Renal cortical epithelial cell (primary cell): ENCODE measurements around the gene MN1. TPM values are rescaled to one million over a fixed set of nuclear protein-coding genes. Genes with fewer than 3 reads are reported as not detected.
A peak's percentile ranks its signal among the peaks of the same experiment; 100 is the strongest.

Source experiments
- DNase-seq: peaks from one replicate; pipeline ENCODE4 v3.0.0-alpha.2; 2011; ENCODE audit warnings: low read depth
- total RNA-seq: library from RNA; depleted of rRNA; stranded (reverse); fragments of >200 nt; gene quantifications from 2 replicates; pipeline ENCODE4 v1.2.3, GENCODE V29; 2014

MN1 gene
- total RNA-seq, 1 donor from 2014 or later = 0.85 TPM

DNA sequence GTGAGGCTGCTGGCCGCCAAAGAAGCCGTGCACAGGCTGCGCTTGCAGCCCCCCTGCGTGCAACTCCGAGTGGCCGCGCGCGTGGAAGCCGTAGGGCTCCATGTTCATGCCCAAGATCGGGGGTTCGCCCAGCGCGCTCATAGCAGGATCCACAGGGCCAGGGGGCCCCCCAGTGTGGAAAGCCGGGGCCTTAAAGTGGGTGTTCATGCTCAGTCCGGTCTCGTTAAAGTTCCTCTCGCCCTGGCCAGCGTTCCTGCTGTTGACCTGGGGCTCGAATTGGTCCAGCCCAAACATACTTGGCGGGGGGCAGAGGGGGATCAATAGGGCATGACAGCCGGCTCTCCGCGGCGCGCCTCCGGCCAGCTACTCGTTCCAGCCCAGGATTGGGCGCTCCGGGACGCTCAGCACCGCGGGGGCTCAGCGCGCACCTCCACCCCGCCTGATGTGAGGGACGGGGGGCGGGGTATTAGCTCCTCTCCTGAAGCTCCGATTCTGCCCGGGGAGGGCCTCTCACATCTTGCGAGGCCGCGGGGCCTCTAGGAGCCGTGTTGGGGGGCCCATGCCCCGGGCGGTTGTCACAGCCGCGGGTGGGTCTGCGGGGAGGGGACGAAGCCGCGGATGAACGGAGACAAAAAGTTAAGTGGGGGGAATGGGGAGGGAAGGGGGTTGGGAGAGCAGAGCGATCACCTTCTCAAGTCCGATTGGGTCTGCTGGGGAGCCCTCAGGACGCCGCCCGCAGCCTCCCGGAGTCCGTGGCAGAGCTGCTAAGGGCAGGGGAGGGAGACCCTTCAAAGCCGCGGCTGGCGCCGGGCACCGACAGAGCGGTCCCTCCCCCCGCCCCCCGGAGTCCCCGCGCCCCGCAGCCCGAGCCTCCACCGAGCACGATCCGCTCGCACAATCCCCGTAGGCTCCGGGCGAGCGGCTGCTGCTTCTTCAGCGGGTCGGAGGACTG, 1.0 kb downstream of the MN1 start:
- no peak for DNase-seq

- DNase-seq = peak; percentile 7
These were observed 1.7 kb downstream of the MN1 start for GRCh38 chr22:27799827-27800249.

DNA sequence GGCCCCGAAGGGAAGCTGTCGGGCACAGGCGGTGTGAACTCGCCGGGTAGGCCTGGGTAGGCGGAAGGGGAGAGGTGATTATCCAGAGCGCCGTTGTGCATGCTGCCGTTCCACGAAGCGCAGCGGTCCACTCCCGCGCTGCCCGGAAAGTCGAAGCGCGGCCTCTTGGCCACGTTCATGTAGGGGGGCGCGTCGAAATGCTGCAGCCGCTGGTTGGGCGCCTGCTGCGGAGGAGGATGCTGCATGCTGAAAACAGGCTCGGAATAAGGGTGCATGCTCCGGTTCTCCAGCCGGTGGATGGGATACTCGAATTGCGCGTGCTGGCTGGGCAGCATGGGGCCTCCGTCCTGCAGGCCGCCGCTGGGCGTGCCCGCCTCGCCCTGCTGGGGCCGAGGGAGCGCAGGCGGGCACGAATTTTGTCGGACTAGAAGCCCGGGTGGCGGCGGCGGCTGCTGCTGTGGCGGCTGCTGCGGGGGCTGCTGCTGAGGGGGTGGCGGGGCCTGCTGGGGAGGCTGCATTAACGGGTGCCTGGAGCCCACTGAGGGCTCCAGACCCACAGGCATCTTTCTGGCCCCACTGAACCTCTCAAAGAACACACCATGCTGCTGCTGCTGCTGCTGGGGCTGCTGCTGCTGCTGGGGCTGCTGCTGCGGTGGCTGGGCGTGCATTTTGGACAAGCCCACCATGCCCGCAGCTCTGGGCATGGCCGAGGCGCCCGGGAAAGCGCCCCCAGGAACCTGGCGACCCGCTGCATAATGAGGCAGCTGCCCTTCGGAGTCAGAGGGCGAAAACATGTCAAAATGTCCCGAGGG, 2.3 kb downstream of the MN1 start:
- DNase-seq = no peak

- no peak for DNase-seq
These were observed 3.0 kb downstream of the MN1 start for GRCh38 chr22:27798511-27799014.

DNA sequence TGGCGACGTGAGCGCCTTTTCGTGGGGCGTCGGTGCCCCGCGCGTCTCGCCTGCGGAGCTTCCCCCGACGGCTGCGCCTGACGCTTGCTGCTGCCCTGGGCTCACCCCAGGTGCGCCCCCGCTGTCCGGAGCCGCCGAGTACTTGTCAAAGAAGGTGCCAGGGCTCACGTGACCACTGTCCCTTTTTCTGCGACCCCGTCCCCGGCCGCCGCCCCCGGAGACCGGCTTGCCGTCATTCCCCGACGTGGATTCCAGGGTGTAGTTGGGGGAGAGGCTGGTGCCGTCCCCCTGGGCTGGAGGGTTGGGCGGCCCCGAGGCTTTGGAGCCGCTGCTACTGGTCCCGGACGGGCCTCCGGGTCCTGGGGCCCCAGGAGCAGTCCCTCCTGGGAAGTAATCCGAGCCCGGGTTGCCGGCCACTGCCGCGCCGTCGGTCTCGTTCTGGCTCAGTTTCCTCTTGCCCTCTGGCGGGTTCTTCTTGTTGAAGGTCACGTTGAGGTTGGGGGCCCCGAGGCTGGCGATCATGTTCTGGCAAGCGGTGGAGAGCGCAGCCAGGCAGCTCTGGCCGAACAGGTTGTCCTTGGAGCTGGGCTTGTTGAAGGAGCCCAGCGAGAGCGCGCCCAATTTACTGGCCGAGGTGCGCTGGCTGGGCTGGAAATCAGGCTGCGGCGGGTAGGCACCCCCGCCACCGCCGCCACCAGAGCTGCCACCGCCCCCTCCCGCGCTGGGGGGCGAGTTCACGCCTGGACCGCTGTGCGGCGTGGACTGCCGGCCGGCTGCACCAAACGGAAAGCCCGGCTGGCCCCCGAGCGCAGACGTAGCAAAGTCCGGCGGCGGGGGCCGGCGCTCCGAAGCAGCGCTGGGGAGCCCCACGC, 3.8 kb downstream of the MN1 start:
- DNase-seq = no peak

- no peak for DNase-seq
These were observed 4.6 kb downstream of the MN1 start for GRCh38 chr22:27796829-27797519.

- no peak for DNase-seq
These were observed 5.6 kb downstream of the MN1 start for GRCh38 chr22:27795696-27796517.

- no peak for DNase-seq
These were observed 6.5 kb downstream of the MN1 start for GRCh38 chr22:27795053-27795452.

GRCh38 chr22:27794226-27794625, 7.3 kb downstream of the MN1 start:
- no peak for DNase-seq

DNA sequence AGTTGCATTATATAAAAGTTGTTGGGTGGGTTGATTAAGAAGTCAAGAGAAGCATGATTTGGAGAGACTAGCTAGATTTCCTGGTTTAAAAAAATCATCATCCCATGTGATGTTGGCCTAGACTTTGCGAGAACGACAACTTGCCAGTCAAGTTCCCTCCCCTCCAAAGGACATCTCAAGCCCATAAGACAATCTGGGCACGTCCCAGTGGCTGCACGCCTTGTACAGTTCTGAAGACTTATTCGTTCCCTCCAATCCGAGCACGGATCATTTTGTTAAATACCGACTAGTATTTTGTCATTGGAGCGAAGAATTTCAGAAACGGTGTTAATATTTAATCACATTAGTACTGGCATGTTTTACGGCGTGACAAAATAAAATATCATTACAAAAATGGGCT, 8.0 kb downstream of the MN1 start:
- DNase-seq = no peak

GRCh38 chr22:27792452-27793161, 8.9 kb downstream of the MN1 start:
- no peak for DNase-seq

GRCh38 chr22:27791859-27792241, 9.7 kb downstream of the MN1 start:
- no peak for DNase-seq

DNA sequence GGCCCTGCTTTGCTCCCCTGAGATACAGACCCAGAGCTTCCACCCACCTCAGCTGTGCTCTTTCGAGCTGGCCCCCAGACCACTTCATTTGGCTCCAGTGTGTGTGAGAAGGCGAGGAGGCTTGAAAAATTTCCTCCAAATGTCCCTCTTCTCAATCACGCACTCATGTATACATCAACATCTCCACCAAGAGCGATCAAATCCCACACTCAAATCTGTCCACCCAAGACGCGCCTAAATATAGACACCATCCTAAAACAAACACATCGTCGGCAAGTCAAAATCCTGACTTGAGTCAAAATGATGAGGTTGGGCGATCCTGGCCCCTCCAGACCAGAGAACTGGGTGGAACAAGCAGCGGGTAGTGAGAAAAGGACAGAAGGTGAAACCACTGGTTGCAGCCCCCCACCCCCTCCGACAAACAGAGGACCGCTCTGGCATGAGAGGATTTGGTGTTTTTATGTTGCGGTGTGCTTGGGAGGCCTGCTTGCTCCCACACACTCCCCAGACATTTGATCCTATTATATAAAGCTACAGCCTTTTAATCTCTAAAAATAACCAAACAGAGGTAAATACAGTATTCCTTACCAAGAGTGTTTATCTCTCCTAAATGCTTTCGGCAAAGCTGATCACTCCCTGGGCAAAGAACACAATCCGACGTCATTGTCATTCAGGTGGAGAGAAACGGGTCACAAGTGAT, 10.2 kb downstream of the MN1 start:
- DNase-seq = no peak

DNA sequence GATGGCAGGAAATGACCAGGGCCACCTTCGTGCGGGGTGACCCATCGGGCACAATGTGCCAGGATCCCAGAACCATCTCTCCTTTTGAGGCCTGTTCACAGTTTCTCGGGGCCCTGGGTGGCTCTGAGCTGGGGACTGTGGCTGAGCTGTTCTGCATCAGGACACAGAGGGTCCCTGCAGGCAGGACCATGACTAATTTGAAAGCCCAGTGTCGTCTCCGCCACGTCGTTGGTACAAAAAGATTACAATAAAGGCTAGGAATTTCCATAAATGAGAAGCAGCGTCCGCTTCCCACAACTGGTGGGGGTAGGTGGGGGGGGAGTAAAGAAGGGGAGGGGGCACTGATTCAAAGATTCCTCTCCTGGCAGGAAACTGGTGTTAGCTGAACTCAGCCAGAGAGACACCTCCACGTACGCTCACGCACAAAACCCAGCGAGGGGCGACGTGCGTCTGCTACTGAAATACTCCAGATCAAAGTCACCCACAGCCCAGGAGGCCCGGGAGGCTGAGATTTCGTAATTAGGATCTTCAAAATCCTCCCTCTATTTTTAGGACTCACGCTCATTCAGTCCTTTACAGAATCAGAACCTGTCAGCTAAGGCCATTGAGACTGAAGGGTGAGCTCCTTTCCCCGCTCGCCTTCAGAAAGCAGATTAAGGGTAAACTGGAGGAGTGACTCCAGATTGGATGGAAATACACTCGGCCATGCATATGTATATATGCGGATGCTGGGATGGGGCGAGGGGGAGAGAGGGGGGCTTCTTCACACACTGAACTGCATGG, 11.0 kb downstream of the MN1 start:
- no peak for DNase-seq

GRCh38 chr22:27788500-27789288, 12.9 kb downstream of the MN1 start:
- DNase-seq = no peak

DNA sequence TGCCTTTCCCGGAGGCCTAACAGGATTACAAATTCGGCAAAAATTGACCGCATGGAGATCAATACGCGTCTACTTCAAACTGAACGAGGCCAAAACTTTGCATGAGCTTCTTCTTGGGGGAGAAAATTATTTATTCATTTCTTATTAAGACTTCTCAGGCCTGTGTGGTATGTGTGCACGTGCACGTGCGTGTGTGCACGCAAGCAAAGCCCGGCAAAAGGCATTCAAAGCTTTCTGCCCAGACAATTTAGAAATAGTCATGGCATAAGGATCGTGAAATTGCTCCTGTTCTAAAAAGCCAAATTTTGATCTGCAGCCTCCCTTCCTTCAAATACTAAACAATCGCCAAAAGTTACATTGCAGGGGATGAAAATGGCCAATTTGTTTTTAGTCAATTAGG, 14.6 kb downstream of the MN1 start:
- DNase-seq = no peak

DNA sequence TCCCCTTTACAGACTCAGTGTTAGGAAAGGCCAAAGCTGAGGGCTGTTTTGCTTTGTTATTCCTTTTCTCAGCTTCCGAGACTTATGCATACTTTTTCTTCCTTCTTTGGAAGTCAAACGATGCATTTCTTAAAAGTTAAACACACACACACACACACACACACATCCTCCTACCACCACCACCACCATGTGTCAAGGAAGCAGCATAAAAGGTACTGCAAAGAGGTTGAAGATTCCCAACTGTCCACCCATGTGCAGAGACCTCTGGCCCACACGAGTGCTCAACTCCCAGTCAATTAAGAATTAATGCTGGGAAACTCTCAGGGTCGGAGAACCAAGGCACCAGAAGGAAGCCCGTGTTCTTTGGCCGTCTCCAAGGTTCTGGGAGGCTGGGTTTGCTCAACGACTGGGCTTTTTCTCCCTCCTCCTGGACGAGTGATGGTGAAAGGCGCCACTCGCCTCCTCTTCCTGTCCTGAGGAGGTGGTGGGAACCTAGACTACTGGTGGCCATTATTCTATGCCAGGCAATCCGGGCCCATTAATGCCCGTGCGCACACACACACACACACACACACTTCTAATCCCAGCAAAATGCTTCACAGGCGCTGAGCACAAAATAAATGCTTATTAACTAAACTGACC, 15.1 kb downstream of the MN1 start:
- no peak for DNase-seq
